Iris pigment epithelial cell (primary cell): ENCODE data around the gene DAPK1.
"Not testable (repeated sequence)": the region's sequence is repeated elsewhere in the genome, so short reads cannot be mapped to it uniquely, and the experiment has no call there.

Experiments
- DNase-seq: peaks from one replicate; pipeline ENCODE4 v3.0.0-alpha.2; 2011; ENCODE audit warnings: low read depth

Gene DAPK1

DNA sequence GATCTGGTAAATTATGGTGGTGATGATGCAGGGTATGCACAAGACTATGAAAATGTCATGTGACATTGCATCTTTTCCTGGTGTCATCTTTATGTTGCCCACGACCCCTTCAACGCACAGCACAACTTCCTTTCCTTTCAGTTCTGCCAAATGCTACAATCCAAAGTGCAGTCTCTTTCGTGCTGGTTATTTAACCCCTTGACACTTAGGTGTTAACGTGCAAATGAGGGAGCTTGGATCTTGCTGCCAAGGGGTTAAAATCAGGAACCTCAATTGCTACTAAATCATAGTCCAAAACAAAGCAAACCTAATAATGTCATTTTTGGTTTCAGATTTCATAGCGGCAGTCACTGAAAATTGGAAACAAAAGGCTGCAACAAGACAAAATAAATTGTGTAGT is 244.2 kb downstream of the DAPK1 start:
- DNase-seq = no peak

DNA sequence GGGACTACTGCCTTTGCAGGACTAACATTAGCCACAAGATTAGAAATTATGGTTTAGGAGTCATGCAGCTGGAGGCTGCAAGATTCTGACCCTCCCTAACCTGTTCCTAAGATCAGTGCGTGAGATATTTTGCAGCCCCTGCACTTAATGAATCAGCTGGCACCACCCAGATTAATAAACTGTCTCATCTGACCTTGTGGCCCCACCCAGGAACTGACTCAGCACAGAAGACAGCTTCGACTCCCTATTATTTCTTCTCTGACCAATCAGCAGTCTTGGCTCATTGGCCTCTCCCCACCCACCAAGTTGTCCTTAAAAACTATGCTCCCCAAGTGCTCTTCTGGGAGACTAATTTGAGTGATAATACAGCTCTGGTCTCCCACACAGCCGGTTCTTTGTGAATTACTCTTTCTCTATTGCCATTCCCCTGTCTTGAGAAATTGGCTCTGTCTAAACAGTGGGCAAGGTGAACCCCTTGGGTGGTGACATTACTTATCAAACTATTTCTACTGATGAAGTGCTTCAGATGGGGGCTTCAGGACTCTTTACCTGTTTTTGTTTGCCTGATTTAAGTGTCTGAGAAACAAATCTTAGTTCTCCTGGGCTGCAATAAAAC is 245.3 kb downstream of the DAPK1 start:
- DNase-seq = no peak

DNA sequence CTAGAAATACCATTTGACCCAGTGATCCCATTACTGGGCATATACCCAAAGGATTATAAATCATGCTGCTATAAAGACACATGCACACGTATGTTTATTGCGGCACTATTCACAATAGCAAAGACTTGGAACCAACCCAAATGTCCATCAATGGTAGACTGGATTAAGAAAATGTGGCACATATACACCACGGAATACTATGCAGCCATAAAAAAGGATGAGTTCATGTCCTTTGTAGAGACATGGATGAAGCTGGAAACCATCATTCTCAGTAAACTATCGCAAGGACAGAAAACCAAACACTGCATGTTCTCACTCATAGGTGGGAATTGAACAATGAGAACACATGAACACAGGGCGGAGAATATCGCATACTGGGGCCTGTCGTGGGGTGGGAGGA is 246.6 kb downstream of the DAPK1 start:
- not testable (repeated sequence) for DNase-seq

- DNase-seq = no peak
These were observed 248.5 kb downstream of the DAPK1 start for GRCh38 chr9:87746186-87746585.

DNA sequence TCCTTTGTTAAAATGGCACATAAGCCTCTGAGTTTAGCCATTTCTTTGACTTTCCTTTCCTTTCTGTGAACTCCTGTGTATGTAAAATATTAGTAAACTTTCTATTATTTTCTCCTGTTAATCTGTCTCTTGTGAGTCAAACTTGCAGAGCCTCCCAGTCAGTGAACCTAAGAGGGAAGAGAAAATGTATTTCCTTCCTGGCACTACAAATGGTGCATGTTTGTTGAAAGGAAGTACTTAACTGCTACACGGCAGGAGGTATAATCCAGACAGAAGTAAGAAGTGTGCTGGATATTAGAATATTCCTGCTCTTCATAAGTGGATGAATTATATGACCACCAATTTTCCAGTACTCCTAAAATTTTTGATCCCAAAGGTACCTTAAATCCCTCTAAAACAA is 251.2 kb downstream of the DAPK1 start:
- no peak for DNase-seq

GRCh38 chr9:87749335-87750035 is 251.8 kb downstream of the DAPK1 start:
- no peak for DNase-seq

DNA sequence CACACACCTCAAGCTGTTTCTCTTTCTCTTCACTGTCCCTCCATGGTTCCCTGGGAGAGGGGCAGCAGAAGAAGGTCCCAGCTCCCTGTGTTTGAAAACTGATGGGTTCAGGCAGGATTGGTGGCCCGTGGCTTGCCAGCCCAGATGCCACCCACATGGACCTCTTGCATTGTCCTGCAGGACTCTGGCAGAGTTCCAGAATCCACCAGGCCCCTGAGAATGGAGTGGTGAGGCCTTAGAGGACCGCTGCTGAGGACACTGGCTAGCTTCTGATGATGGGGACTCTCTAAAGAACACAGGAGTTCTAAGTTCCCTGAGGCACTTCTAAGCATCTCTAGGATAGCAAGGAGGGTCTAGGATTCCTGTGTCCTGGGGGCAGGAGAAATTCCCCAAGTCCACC is 253.1 kb downstream of the DAPK1 start:
- DNase-seq = no peak

DNA sequence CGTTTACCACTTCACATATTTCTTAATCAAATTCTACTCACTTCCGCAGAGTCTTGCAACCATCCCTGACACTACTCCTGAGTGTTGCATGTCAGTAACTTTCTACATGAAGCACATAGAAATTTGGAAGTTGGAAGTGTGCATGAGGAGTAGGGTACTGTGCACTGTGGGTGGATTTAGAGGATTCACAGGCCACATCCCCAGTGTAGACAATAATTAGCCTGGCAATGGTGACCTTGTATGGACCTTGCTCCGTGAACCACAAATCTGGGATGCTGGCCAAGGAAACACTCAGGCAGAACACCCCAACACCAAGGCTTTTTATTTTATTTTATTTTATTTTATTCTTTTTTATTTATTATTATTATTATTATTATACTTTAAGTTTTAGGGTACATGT is 253.8 kb downstream of the DAPK1 start:
- no peak for DNase-seq

- no peak for DNase-seq
These were observed 254.2 kb downstream of the DAPK1 start for GRCh38 chr9:87751868-87752267.

- DNase-seq = no peak
These were observed 255.6 kb downstream of the DAPK1 start for GRCh38 chr9:87753313-87753712.
